Measurements from ENCODE around the gene SPG7. TPM values are rescaled to one million over a fixed set of nuclear protein-coding genes. Genes with fewer than 3 reads are reported as not detected.

The SPG7 gene
- total and polyA plus RNA-seq, 4 donors = 34.5 to 102 (median 49.5) TPM

DNA sequence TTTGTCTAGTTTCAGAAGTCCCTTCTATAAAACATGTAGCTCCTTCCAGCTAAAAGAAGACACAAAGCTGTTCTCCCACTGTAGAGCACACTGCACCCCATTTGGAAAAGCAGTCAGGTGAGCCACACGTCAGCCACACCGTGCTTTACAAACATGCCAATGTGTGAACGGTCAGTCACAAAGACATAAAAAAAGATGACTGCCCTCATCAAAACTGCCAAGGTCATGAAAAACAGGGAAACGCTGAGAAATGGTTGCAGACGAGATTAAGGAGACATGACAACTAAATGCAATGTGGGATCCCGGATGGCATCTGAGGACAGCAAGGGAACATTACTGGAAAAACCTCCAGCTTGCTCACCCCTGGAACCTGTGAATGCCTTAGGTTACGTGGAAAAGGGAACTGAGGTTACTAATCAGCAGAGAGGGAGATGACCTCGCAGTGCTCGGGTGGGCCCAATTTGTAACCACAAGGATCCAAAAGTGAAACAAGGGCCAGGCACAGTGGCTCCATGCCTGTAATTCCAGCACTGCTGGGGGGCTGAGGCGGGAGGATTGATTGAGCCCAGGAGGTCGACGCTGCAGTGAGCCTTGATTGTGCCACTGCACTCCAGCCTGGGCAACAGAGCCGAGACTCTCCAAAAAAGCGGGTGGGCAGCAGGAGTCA, 25.9 kb upstream of the SPG7 start:
- no peaks in the 10 kb centered on the region for H3K36me3 ChIP-seq (ENCODE audit: control insufficient read depth in 4 of 4, insufficient read depth in 3 of 4, low read depth in 1 of 4, low read length in 3 of 4)
- H3K27ac ChIP-seq (ENCODE audit: low read depth in 1 of 2, low read length in 2 of 2) = no peak overlapping the region
- TF ChIP-seq HNF4A (conservative IDR thresholded peaks at IDR 0.05) (no peak), JUND (IDR thresholded peaks at IDR 0.05) (no peak), TAF1 (conservative IDR thresholded peaks at IDR 0.05) (no peak), YY1 (IDR thresholded peaks at IDR 0.05) (no peak), GABPA (IDR thresholded peaks at IDR 0.05 in 1 of 2, conservative IDR thresholded peaks at IDR 0.05 in 1 of 2) (no peak), NR2F2 (IDR thresholded peaks at IDR 0.05) (no peak), RAD21 (IDR thresholded peaks at IDR 0.05) (no peak), EGR1 (IDR thresholded peaks at IDR 0.05; ENCODE audit: low read depth in 2 of 2) (no peak), HNF4G (IDR thresholded peaks at IDR 0.05) (no peak), FOXA1 (IDR thresholded peaks at IDR 0.05) (no peak), RXRA (IDR thresholded peaks at IDR 0.05) (no peak), SP1 (IDR thresholded peaks at IDR 0.05) (no peak)
- TF ChIP-seq, protein P1, sequence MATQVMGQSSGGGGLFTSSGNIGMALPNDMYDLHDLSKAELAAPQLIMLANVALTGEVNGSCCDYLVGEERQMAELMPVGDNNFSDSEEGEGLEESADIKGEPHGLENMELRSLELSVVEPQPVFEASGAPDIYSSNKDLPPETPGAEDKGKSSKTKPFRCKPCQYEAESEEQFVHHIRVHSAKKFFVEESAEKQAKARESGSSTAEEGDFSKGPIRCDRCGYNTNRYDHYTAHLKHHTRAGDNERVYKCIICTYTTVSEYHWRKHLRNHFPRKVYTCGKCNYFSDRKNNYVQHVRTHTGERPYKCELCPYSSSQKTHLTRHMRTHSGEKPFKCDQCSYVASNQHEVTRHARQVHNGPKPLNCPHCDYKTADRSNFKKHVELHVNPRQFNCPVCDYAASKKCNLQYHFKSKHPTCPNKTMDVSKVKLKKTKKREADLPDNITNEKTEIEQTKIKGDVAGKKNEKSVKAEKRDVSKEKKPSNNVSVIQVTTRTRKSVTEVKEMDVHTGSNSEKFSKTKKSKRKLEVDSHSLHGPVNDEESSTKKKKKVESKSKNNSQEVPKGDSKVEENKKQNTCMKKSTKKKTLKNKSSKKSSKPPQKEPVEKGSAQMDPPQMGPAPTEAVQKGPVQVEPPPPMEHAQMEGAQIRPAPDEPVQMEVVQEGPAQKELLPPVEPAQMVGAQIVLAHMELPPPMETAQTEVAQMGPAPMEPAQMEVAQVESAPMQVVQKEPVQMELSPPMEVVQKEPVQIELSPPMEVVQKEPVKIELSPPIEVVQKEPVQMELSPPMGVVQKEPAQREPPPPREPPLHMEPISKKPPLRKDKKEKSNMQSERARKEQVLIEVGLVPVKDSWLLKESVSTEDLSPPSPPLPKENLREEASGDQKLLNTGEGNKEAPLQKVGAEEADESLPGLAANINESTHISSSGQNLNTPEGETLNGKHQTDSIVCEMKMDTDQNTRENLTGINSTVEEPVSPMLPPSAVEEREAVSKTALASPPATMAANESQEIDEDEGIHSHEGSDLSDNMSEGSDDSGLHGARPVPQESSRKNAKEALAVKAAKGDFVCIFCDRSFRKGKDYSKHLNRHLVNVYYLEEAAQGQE (IDR thresholded peaks at IDR 0.05) = no peak
- TF ChIP-seq, protein P2, sequence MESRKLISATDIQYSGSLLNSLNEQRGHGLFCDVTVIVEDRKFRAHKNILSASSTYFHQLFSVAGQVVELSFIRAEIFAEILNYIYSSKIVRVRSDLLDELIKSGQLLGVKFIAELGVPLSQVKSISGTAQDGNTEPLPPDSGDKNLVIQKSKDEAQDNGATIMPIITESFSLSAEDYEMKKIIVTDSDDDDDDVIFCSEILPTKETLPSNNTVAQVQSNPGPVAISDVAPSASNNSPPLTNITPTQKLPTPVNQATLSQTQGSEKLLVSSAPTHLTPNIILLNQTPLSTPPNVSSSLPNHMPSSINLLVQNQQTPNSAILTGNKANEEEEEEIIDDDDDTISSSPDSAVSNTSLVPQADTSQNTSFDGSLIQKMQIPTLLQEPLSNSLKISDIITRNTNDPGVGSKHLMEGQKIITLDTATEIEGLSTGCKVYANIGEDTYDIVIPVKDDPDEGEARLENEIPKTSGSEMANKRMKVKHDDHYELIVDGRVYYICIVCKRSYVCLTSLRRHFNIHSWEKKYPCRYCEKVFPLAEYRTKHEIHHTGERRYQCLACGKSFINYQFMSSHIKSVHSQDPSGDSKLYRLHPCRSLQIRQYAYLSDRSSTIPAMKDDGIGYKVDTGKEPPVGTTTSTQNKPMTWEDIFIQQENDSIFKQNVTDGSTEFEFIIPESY (IDR thresholded peaks at IDR 0.05) = no peak
- TF ChIP-seq, protein P3, sequence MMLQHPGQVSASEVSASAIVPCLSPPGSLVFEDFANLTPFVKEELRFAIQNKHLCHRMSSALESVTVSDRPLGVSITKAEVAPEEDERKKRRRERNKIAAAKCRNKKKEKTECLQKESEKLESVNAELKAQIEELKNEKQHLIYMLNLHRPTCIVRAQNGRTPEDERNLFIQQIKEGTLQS (IDR thresholded peaks at IDR 0.05) = no peak
- TF ChIP-seq, protein P4, sequence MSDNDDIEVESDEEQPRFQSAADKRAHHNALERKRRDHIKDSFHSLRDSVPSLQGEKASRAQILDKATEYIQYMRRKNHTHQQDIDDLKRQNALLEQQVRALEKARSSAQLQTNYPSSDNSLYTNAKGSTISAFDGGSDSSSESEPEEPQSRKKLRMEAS (IDR thresholded peaks at IDR 0.05) = no peak
- TF ChIP-seq, protein P5, sequence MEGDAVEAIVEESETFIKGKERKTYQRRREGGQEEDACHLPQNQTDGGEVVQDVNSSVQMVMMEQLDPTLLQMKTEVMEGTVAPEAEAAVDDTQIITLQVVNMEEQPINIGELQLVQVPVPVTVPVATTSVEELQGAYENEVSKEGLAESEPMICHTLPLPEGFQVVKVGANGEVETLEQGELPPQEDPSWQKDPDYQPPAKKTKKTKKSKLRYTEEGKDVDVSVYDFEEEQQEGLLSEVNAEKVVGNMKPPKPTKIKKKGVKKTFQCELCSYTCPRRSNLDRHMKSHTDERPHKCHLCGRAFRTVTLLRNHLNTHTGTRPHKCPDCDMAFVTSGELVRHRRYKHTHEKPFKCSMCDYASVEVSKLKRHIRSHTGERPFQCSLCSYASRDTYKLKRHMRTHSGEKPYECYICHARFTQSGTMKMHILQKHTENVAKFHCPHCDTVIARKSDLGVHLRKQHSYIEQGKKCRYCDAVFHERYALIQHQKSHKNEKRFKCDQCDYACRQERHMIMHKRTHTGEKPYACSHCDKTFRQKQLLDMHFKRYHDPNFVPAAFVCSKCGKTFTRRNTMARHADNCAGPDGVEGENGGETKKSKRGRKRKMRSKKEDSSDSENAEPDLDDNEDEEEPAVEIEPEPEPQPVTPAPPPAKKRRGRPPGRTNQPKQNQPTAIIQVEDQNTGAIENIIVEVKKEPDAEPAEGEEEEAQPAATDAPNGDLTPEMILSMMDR (IDR thresholded peaks at IDR 0.05; ENCODE audit: low read depth, low read length, missing input control) = no peak
- DNase-seq (ENCODE audit: low spot score) = no peak
- peaks cover 12 to 43% (median 33%) of the 10 kb centered on the region in 4 donors for H3K4me1 ChIP-seq (ENCODE audit: control insufficient read depth in 4 of 4, insufficient read depth in 4 of 4, low read length in 3 of 4)
- H3K4me3 ChIP-seq (ENCODE audit: low read depth in 1 of 3, low read length in 3 of 3) = no peak overlapping the region
- no peaks in the 10 kb centered on the region for H3K9me3 ChIP-seq (ENCODE audit: control insufficient read depth in 4 of 4, low read length in 3 of 4)
- H3K27me3 ChIP-seq (ENCODE audit: control insufficient read depth in 4 of 4, insufficient read depth in 4 of 4, low read length in 3 of 4) = no peaks in the 10 kb centered on the region
- 65% methylated on average over 14 of the region's 14 CpGs for WGBS
- H3K9ac ChIP-seq (ENCODE audit: low read depth in 1 of 2, low read length in 2 of 2) = no peak overlapping the region
